HG03442 (cell line): Measurements from ENCODE around the gene ENDOD1.
A peak's percentile ranks its signal among the peaks of the same experiment; 100 is the strongest.

ENCODE experiments used
- ATAC-seq: cut with Tn5 transposase; IDR thresholded peaks from one replicate; pipeline ENCODE4 v1.9.1; 2021; ENCODE audit warnings: mild to moderate bottlenecking, moderate library complexity; ENCODE audit not compliant: unreplicated experiment

Gene ENDOD1

GRCh38 chr11:95142431-95142830 lies 52.8 kb downstream of the ENDOD1 start:
- no peak for ATAC-seq

DNA sequence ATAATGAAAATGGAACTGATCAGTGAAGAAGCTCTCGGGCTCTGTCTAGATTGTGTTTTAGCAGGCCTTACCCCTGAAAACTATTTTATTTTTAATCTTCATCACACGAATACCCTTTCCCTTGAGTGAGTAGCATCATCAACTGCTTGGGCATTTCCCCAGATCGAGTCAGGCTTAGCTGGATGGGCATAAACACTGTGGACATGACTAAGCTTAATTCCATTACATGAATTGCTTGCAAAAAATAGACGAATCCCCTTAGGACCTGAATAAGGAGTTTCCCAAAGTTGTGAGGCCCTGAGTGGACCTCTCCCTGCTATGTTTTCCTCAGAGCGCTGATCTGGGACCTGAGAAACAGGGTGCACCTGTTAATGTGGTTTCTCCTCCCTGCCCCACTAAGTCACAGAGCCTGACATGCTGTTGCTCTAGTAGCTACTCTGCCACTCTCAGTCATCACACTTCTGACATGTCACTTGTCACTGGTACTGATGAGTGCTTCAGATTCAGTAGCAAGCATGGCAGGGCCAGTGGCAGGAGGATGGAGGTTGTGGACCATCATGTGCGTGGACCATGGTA lies 53.5 kb downstream of the ENDOD1 start:
- ATAC-seq, result no peak

GRCh38 chr11:95144313-95145235 lies 54.9 kb downstream of the ENDOD1 start:
- ATAC-seq, result no peak

DNA sequence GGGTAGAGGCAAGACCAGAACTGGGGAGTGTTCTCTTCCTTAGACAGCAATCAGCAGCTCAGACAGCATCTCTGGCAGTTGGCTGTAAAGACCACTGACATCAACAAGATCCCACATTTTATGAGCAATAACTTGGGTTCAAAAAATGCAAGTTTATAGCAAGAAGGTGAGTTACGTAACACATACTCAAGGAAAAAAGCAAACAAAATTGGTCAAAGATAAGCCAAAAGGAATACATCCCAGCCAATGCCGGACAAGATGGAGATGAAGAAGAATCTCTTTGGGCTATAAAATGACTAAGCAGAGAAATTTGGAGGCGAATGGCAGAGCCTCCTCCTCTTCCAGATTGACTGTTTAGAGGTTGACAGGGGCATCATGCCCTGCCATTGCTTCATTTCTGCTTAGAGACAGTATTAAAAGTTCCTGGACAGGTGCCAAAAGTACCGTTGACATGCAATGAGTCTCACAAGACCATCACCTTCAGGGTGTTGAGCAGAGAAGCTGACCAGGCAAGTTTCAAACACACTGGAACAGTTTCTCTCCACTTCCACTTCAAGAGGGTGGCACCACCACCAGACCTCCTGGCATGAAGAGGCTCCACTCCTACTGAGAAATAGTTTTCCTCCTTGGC lies 55.9 kb downstream of the ENDOD1 start:
- ATAC-seq, result no peak

GRCh38 chr11:95147364-95147905 lies 57.8 kb downstream of the ENDOD1 start:
- no peak for ATAC-seq

DNA sequence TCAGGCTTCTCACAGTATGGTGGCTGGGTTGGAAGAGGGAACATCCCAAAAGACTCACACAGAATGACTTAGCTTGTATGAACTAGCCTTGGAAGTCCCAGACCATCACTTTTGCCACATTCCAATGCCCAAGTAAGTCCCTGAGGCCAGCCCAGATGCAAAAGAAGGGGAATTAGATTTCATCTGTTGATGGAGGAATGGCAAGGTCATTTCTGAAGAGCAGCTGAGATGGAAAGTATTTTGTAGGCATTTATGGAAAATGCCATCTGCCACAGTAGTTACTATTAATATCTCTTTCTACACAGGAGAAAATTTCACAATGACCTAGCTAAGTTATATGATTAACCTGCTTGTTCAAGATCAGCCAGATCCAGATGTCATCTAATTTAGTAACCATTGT lies 58.8 kb downstream of the ENDOD1 start:
- ATAC-seq, result no peak

DNA sequence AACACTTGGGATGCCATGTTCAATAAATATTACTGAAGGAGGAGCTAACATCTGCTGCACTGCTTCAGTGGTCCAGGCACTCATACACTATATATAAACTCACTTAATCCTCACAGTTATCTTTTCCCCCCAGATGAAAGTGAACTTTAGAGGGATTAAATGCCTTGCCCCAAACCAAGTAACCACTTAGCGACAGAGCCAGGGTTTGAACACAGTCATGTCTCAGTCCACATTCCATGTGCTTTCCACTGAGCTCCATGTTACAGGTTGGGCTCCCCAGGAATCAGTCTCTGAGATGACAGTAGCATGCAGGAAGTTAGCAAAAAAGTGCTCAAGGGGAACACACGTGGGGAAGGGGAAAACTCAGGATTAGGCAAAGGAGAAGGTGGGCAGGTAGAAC lies 59.3 kb downstream of the ENDOD1 start:
- no peak for ATAC-seq

DNA sequence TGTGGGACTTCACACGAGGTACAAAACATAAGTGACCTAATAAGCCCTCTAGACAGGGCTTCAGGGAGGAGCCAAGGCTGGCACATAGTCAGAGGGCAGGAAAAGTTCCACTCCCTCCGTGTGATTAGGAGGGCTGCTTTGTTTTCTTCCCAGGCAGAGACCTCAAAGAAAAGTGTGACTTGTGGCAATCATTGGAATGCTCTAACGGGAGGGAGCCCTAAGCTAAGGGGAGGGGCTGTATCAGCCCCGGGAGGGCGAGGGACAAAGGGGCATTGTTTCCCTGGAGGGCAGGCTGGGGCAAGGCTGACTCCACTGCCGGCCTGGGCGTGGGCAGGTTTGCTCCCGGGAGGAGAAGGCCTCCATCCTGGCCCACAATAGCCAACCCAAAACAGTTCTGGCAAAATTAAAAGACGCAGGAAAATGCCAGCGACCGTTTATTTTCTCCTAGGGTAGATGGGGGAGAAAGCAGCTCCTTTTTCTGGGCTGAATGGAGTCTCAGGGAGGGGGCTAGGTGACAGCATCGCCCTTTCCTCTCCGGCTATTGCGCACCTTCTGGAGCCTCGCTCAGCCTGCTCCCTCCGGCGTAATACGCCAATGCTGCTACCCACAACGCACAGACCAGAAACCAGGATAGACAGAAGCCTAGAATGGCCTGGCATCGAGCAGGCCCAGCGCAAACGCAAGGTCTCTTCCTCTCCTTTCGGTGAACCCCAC lies 60.2 kb downstream of the ENDOD1 start:
- no peak for ATAC-seq

- peak; percentile 85 for ATAC-seq
Observed at GRCh38 chr11:95150956-95151684, 61.5 kb downstream of the ENDOD1 start.

GRCh38 chr11:95152876-95153856 lies 63.5 kb downstream of the ENDOD1 start:
- ATAC-seq, result no peak

- no peak for ATAC-seq
Observed at GRCh38 chr11:95153857-95154246, 64.2 kb downstream of the ENDOD1 start.

DNA sequence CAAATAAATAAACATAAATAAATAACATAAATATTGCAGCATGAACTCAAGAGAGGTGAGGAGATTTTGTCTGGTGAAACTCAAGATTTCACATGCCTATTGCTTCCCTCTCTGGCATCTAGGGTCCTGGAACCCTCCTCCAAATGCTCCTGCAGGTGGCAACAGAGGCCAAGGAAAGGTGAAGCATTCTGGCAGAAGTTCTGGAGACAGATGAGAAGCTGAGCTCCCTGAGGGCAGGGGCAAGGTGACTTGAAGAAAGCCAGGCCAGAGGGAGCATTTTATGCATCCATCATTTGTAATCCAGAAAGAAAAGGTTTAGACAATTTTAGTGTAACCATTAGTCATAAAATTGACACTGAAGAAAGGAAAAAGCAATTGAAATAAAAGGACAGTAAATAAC lies 64.9 kb downstream of the ENDOD1 start:
- no peak for ATAC-seq

DNA sequence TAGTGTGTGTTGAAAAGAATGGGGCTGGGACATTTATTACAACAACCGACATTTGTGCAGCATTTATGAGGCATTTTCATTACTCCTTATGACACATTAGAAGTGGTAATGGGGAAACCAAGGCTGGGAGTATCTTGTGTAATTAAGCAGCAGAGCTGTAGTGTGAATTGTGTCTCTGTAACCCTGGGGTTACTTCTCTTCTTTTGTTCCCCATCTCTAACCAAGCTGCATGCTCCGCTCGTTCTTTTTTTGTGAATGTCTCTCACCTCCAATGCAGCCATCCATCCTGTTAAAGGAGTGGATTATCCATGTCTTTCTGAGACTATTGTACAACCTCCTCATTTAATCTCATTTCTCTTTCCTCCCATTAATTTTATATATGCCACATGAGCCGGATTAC lies 65.7 kb downstream of the ENDOD1 start:
- no peak for ATAC-seq

GRCh38 chr11:95156133-95156721 lies 66.6 kb downstream of the ENDOD1 start:
- no peak for ATAC-seq

- no peak for ATAC-seq
Observed at GRCh38 chr11:95156916-95157541, 67.4 kb downstream of the ENDOD1 start.

- ATAC-seq, result no peak
Observed at GRCh38 chr11:95157824-95158223, 68.2 kb downstream of the ENDOD1 start.

- ATAC-seq, result no peak
Observed at GRCh38 chr11:95161248-95161647, 71.6 kb downstream of the ENDOD1 start.

DNA sequence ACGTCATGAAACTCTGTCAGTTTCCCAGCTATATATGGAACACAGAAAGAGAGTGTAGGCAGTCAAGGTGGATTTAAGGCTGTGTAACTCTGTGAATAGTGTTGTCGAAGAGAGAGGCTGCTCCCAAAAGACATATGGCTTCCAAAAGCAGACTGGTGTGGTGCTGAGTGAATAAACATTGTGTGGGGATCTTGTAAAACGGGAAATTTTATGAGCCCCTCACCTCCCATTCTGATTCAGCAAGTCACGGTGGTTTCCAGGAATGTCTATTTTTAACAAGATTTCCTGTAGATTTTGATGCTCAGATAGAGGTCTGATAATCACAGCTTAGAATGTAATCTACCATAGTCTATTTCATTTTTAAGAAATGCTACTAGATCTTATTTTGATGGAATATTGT lies 73.5 kb downstream of the ENDOD1 start:
- ATAC-seq, result no peak
